GM20431 (cell line): Measurements from ENCODE around the gene FXYD3.

Experiments
- in situ Hi-C: fragments of 300-500 bp; cut with MseI, MboI; formaldehyde crosslinking; loops from one replicate; pipeline ENCODE4 v1.15.0; 2020; ENCODE audit warnings: low sequenced_read_pairs; ENCODE audit not compliant: unreplicated experiment

The FXYD3 gene

GRCh38 chr19:35155441-35155840, 39.8 kb downstream of the FXYD3 start:
- in situ Hi-C loops = no loop called here

- in situ Hi-C loops = no loop called here
Measured at GRCh38 chr19:35155981-35156672, 40.5 kb downstream of the FXYD3 start.

- in situ Hi-C loops = no loop called here
Measured at GRCh38 chr19:35156673-35157014, 41.0 kb downstream of the FXYD3 start.

GRCh38 chr19:35157431-35157830, 41.8 kb downstream of the FXYD3 start:
- in situ Hi-C loops = no loop called here

- in situ Hi-C loops = no loop called here
Measured at GRCh38 chr19:35159606-35160005, 44.0 kb downstream of the FXYD3 start.

- in situ Hi-C loops = no loop called here
Measured at GRCh38 chr19:35160629-35161433, 45.2 kb downstream of the FXYD3 start.

- in situ Hi-C loops = no loop called here
Measured at GRCh38 chr19:35161434-35161743, 45.8 kb downstream of the FXYD3 start.

GRCh38 chr19:35162471-35163326, 47.1 kb downstream of the FXYD3 start:
- in situ Hi-C loops = no loop called here

GRCh38 chr19:35164418-35164817, 48.8 kb downstream of the FXYD3 start:
- in situ Hi-C loops = no loop called here

GRCh38 chr19:35165200-35166058, 49.8 kb downstream of the FXYD3 start:
- in situ Hi-C loops = no loop called here

- in situ Hi-C loops = no loop called here
Measured at GRCh38 chr19:35166100-35167063, 50.8 kb downstream of the FXYD3 start.

GRCh38 chr19:35167251-35168119, 51.9 kb downstream of the FXYD3 start:
- in situ Hi-C loops = no loop called here

GRCh38 chr19:35168196-35168595, 52.6 kb downstream of the FXYD3 start:
- in situ Hi-C loops = no loop called here

- in situ Hi-C loops = no loop called here
Measured at GRCh38 chr19:35169221-35169995, 53.8 kb downstream of the FXYD3 start.

GRCh38 chr19:35170359-35171061, 54.9 kb downstream of the FXYD3 start:
- in situ Hi-C loops = no loop called here

GRCh38 chr19:35171730-35172129, 56.1 kb downstream of the FXYD3 start:
- in situ Hi-C loops = no loop called here
